ENCODE measurements around the gene VTI1A.

Gene VTI1A

GRCh38 chr10:112831859-112832258, 384.8 kb downstream of the VTI1A start:
- in situ Hi-C loops (cut with MboI; ENCODE audit: low pct_unique_long_range_greater_than_20kb, low sequenced_read_pairs, unreplicated experiment) = no loop called here
- TF ChIP-seq, protein P1, sequence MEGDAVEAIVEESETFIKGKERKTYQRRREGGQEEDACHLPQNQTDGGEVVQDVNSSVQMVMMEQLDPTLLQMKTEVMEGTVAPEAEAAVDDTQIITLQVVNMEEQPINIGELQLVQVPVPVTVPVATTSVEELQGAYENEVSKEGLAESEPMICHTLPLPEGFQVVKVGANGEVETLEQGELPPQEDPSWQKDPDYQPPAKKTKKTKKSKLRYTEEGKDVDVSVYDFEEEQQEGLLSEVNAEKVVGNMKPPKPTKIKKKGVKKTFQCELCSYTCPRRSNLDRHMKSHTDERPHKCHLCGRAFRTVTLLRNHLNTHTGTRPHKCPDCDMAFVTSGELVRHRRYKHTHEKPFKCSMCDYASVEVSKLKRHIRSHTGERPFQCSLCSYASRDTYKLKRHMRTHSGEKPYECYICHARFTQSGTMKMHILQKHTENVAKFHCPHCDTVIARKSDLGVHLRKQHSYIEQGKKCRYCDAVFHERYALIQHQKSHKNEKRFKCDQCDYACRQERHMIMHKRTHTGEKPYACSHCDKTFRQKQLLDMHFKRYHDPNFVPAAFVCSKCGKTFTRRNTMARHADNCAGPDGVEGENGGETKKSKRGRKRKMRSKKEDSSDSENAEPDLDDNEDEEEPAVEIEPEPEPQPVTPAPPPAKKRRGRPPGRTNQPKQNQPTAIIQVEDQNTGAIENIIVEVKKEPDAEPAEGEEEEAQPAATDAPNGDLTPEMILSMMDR (IDR thresholded peaks at IDR 0.05; ENCODE audit: extremely low read depth, insufficient read depth, missing control alignments) = no peak
- DNase-seq (ENCODE audit: low spot score) = no peak

- no peak for DNase-seq (ENCODE audit: low spot score)
- in situ Hi-C loops (cut with MboI; ENCODE audit: low pct_unique_long_range_greater_than_20kb, low sequenced_read_pairs, unreplicated experiment) = no loop called here
- TF ChIP-seq, protein P1 (IDR thresholded peaks at IDR 0.05; ENCODE audit: extremely low read depth, insufficient read depth, missing control alignments) = no peak
These were observed 385.4 kb downstream of the VTI1A start for GRCh38 chr10:112832361-112832878.

GRCh38 chr10:112832959-112833358, 385.9 kb downstream of the VTI1A start:
- DNase-seq (ENCODE audit: low spot score) = no peak
- TF ChIP-seq, protein P1 (IDR thresholded peaks at IDR 0.05; ENCODE audit: extremely low read depth, insufficient read depth, missing control alignments) = no peak
- in situ Hi-C loops (cut with MboI; ENCODE audit: low pct_unique_long_range_greater_than_20kb, low sequenced_read_pairs, unreplicated experiment) = no loop called here

DNA sequence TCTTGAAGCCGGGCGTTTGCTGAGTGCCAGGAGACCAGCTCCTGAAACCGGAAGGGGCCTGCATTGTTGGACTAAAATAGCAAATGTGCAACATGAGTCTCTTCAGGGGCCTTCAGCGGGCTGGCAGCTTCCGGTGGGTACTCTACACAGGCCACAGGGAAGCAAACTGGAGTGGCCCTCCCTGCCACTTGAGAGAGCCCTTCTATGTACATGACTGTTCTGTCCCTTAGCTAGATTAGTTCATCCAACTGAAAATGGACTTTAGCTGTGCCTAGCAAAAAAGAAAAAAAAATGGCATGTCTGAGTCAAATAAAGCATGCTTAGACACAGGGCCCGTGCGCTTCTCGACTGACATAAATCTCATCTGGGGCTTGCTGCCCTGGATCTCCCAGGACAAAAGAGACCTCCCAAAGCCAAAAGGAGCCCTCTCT, 387.8 kb downstream of the VTI1A start:
- TF ChIP-seq, protein P1 (IDR thresholded peaks at IDR 0.05; ENCODE audit: extremely low read depth, insufficient read depth, missing control alignments) = no peak
- DNase-seq (ENCODE audit: low spot score) = no peak
- in situ Hi-C loops (cut with MboI; ENCODE audit: low pct_unique_long_range_greater_than_20kb, low sequenced_read_pairs, unreplicated experiment) = no loop called here

- in situ Hi-C loops (cut with MboI; ENCODE audit: low pct_unique_long_range_greater_than_20kb, low sequenced_read_pairs, unreplicated experiment) = no loop called here
These were observed 388.3 kb downstream of the VTI1A start for GRCh38 chr10:112835217-112835715.

DNA sequence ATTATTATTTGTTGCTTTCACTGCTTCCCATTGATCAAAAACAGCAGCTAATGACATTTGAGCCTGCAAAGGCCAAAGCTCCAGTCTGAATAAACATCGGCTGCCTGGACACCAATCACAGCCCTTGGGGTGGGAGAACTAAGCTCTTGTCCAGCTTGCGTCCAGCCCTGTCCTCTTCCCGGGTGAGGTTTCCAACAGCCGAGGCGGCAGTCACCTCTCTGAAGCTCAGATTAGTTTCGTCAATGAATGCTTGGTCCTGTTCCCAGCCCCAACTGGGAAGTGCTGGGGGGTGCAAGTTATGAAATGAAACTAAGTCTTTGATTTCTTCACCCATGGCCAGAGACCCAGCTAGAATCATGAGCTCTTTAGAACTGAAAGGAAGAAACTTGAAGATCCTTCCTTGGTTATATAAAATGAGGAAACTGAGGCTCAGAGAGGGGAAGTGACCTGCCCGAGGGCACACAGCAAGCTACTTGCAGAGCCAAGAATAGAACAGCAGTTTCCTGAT, 389.0 kb downstream of the VTI1A start:
- in situ Hi-C loops (cut with MboI; ENCODE audit: low pct_unique_long_range_greater_than_20kb, low sequenced_read_pairs, unreplicated experiment) = no loop called here
- no peak for DNase-seq (ENCODE audit: low spot score)

More at GRCh38 chr10:112835217-112835715, 388.3 kb downstream of the VTI1A start:
- no peak for DNase-seq (ENCODE audit: low spot score)
- TF ChIP-seq, protein P1 (IDR thresholded peaks at IDR 0.05; ENCODE audit: extremely low read depth, insufficient read depth, missing control alignments) = no peak

More for the DNA sequence above, 389.0 kb downstream of the VTI1A start:
- TF ChIP-seq, protein P1 (IDR thresholded peaks at IDR 0.05; ENCODE audit: extremely low read depth, insufficient read depth, missing control alignments) = no peak
